PFSK-1 (cell line): Measurements from ENCODE around the gene CASK.

ENCODE experiments used
- FOXP2 ChIP-seq: optimal IDR thresholded peaks from 2 replicates; pipeline ENCODE3; 2011; ENCODE audit warnings: borderline replicate concordance, control low read depth, inconsistent platforms; ENCODE audit not compliant: insufficient read depth; ENCODE audit errors: extremely low read length, extremely low read depth
- POLR2AphosphoS5 ChIP-seq: IDR thresholded peaks from 2 replicates; pipeline ENCODE4 v1.6.1; 2012; ENCODE audit warnings: low read depth, mild to moderate bottlenecking, control low read depth, low read length, moderate library complexity
- REST ChIP-seq, 2 experiments: IDR thresholded peaks; 2 replicates each; pipeline versions ENCODE4 v1.6.1 to v1.8.0; 2011 to 2012; ENCODE audit warnings: low read depth in 2 of 2, low read length in 2 of 2, control low read depth in 1 of 2, inconsistent platforms in 1 of 2, mild to moderate bottlenecking in 1 of 2, moderate library complexity in 1 of 2; ENCODE audit not compliant: insufficient read depth in 1 of 2
- SIN3A ChIP-seq: IDR thresholded peaks from 2 replicates; pipeline ENCODE4 v1.6.1; 2012; ENCODE audit warnings: mild to moderate bottlenecking, low read length, moderate library complexity, borderline replicate concordance; ENCODE audit not compliant: insufficient read depth
- TAF1 ChIP-seq: IDR thresholded peaks from 2 replicates; pipeline ENCODE4 v1.6.1; 2012; ENCODE audit warnings: low read length, control low read depth, borderline replicate concordance; ENCODE audit not compliant: insufficient read depth

The CASK gene

GRCh38 chrX:41518841-41519220 lies 404.5 kb downstream of the CASK start:
- no peak for TF ChIP-seq FOXP2
- TF ChIP-seq SIN3A = no peak
- TF ChIP-seq REST (IDR thresholded peaks at IDR 0.05; ENCODE audit: insufficient read depth in 1 of 2, low read depth in 2 of 2, low read length in 2 of 2) = no peak
- TF ChIP-seq POLR2AphosphoS5 = no peak
- TF ChIP-seq TAF1 = no peak

DNA sequence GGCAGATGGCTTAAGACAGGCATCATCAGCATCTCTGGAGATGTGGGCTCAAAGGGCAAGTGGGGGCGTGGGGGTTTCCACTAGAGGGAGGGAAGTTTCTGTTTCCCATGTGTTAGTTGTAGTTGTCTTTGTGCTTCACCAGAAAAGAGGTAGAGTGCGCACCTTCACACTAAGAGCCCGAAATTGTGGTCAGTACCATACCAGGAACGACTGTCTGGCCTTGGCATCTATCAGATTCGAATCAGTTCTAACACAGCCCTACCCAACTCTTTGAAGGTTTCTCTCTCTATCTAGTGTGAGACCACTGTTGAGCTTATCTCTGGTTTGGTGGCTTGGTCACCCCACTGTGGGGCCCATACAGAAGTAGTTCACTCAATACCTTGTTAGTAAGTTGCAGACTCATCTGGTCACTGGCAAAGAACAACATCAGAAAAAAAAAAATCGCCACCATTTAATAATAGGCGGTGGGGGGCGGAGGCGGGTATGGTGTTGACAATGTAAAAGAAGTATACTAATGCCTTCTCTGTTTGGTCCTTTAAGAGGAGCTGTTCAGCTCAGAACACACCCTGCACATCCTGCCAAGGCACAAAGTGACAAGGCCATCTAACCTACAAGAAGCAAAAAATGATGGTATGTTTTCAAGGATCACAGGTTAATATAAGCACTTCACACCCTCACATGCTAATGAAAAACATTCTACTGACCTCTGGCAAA lies 405.1 kb downstream of the CASK start:
- TF ChIP-seq TAF1 (no peak), SIN3A (no peak), REST (IDR thresholded peaks at IDR 0.05; ENCODE audit: insufficient read depth in 1 of 2, low read depth in 2 of 2, low read length in 2 of 2) (no peak), FOXP2 (no peak), POLR2AphosphoS5 (no peak)

- TF ChIP-seq SIN3A (no peak), TAF1 (no peak), FOXP2 (no peak), REST (IDR thresholded peaks at IDR 0.05; ENCODE audit: insufficient read depth in 1 of 2, low read depth in 2 of 2, low read length in 2 of 2) (no peak), POLR2AphosphoS5 (no peak)
Observed at GRCh38 chrX:41516999-41517765, 406.2 kb downstream of the CASK start.

GRCh38 chrX:41516456-41516855 lies 406.9 kb downstream of the CASK start:
- TF ChIP-seq POLR2AphosphoS5 (no peak), TAF1 (no peak), FOXP2 (no peak), SIN3A (no peak), REST (IDR thresholded peaks at IDR 0.05; ENCODE audit: insufficient read depth in 1 of 2, low read depth in 2 of 2, low read length in 2 of 2) (no peak)
